Suppressor macrophage treated with lipopolysaccharide for 4 hours (primary cell): ENCODE measurements around the gene FOXP4.

Experiments used
- DNase-seq: peaks from one replicate; pipeline ENCODE4 v3.0.0-alpha.2; 2020

Gene FOXP4

GRCh38 chr6:41635365-41635764 is 89.2 kb downstream of the FOXP4 start:
- no peak for DNase-seq

GRCh38 chr6:41636833-41637193 is 90.6 kb downstream of the FOXP4 start:
- no peak for DNase-seq

- DNase-seq: no peak
These were observed 91.2 kb downstream of the FOXP4 start for GRCh38 chr6:41637194-41638001.

- no peak for DNase-seq
These were observed 92.1 kb downstream of the FOXP4 start, which contains the start of gene MDFI for GRCh38 chr6:41638002-41638934. TSS of gene MDFI (plus strand) at chr6:41638468. CDS start at chr6:41638750, 282 bp downstream.

GRCh38 chr6:41638935-41639808 is 93.0 kb downstream of the FOXP4 start:
- no peak for DNase-seq

GRCh38 chr6:41639809-41640371 is 93.7 kb downstream of the FOXP4 start:
- no peak for DNase-seq

- DNase-seq: no peak
These were observed 94.2 kb downstream of the FOXP4 start for GRCh38 chr6:41640426-41640825.

GRCh38 chr6:41641352-41641925 is 95.3 kb downstream of the FOXP4 start:
- DNase-seq: no peak

- no peak for DNase-seq
These were observed 96.1 kb downstream of the FOXP4 start for GRCh38 chr6:41642090-41642959.

- DNase-seq: peak; percentile 9
These were observed 97.0 kb downstream of the FOXP4 start for GRCh38 chr6:41642960-41643898.

GRCh38 chr6:41643899-41644269 is 97.7 kb downstream of the FOXP4 start:
- no peak for DNase-seq

- DNase-seq: no peak
These were observed 98.2 kb downstream of the FOXP4 start for GRCh38 chr6:41644297-41644879.

GRCh38 chr6:41645007-41645618 is 98.9 kb downstream of the FOXP4 start:
- no peak for DNase-seq

- DNase-seq: no peak
These were observed 100.0 kb downstream of the FOXP4 start for GRCh38 chr6:41646026-41646795.

- no peak for DNase-seq
These were observed 100.9 kb downstream of the FOXP4 start for GRCh38 chr6:41647061-41647511.

- no peak for DNase-seq
These were observed 101.9 kb downstream of the FOXP4 start for GRCh38 chr6:41648070-41648585.

GRCh38 chr6:41648921-41649320 is 102.7 kb downstream of the FOXP4 start:
- no peak for DNase-seq

- DNase-seq: no peak
These were observed 103.4 kb downstream of the FOXP4 start for GRCh38 chr6:41649596-41649995.
